Smooth muscle cell (in vitro differentiated cells): ENCODE results near the gene TFDP3. TPM values are rescaled to one million over a fixed set of nuclear protein-coding genes. Genes with fewer than 3 reads are reported as not detected.
A peak's percentile ranks its signal among the peaks of the same experiment; 100 is the strongest.

Source experiments
- DNase-seq: peaks from one replicate; lab custom pipeline; 2025; ENCODE audit not compliant: unreplicated experiment; lab: John Stamatoyannopoulos, UW
- H2AFZ ChIP-seq: fragments of 200-600 bp; sonication (generic); 2 replicates; pipeline ENCODE4 v1.6.0; 2016; ENCODE audit warnings: antibody characterized with exemption, low read depth, mild to moderate bottlenecking
- H3F3A ChIP-seq: fragments of 200-600 bp; sonication (generic); 2 replicates; pipeline ENCODE4 v1.6.0; 2017; ENCODE audit warnings: antibody characterized with exemption, low read depth
- H3K27ac ChIP-seq: fragments of 200-600 bp; sonication (generic); 2 replicates; pipeline ENCODE4 v1.5.1; 2016; ENCODE audit warnings: low read depth, mild to moderate bottlenecking
- H3K27me3 ChIP-seq: fragments of 200-600 bp; sonication (generic); 2 replicates; pipeline ENCODE4 v1.6.1; 2016; ENCODE audit warnings: low read depth, mild to moderate bottlenecking
- H3K36me3 ChIP-seq: fragments of 200-600 bp; sonication (generic); 2 replicates; pipeline ENCODE4 v1.5.1; 2016; ENCODE audit warnings: low read depth
- H3K4me1 ChIP-seq: fragments of 200-600 bp; sonication (generic); 2 replicates; pipeline ENCODE4 v1.5.1; 2016; ENCODE audit warnings: low read depth
- H3K4me2 ChIP-seq: fragments of 200-600 bp; sonication (generic); 2 replicates; pipeline ENCODE4 v1.6.0; 2016; ENCODE audit warnings: mild to moderate bottlenecking
- H3K4me3 ChIP-seq: fragments of 200-600 bp; sonication (generic); 2 replicates; pipeline ENCODE4 v1.5.1; 2016; ENCODE audit warnings: mild to moderate bottlenecking
- H3K79me2 ChIP-seq: fragments of 200-600 bp; sonication (generic); 2 replicates; pipeline ENCODE4 v1.6.0; 2016; ENCODE audit warnings: low read depth, mild to moderate bottlenecking
- H3K9ac ChIP-seq: fragments of 200-600 bp; sonication (generic); 2 replicates; pipeline ENCODE4 v1.6.0; 2016; ENCODE audit warnings: low read depth
- H3K9me3 ChIP-seq: fragments of 200-600 bp; sonication (generic); replicated peaks from 2 replicates; pipeline ENCODE4 v1.5.1; 2016; ENCODE audit warnings: low read depth
- H4K20me1 ChIP-seq: fragments of 200-600 bp; sonication (generic); 2 replicates; pipeline ENCODE4 v1.6.0; 2016; ENCODE audit warnings: low read depth
- WGBS: methylation state at CpG from one replicate; pipeline ENCODE4 v1.1.7; 2016; ENCODE audit warnings: low lambda C conversion rate; 5-methylcytosine and 5-hydroxymethylcytosine counted together
- polyA plus RNA-seq: library from polyadenylated mRNA; unstranded; fragments of >200 nt; fragmentation: Nextera tagmentation; extraction: Ambion mirVana; gene quantifications from 2 replicates; pipeline ENCODE4 v1.2.1, GENCODE V29; 2016
- total RNA-seq: library from RNA; depleted of rRNA; stranded (reverse); fragments of >200 nt; gene quantifications from 2 replicates; pipeline ENCODE4 v1.2.3, GENCODE V29; 2014
- TF ChIP-seq, protein P1 (sequence below): fragments of 200-600 bp; sonication (generic); IDR thresholded peaks from 2 replicates; pipeline ENCODE4 v1.5.1; 2017; ENCODE audit warnings: borderline replicate concordance, mild to moderate bottlenecking, antibody characterized with exemption; ENCODE audit not compliant: insufficient read depth, poor library complexity, severe bottlenecking

The TFDP3 gene, protein sequence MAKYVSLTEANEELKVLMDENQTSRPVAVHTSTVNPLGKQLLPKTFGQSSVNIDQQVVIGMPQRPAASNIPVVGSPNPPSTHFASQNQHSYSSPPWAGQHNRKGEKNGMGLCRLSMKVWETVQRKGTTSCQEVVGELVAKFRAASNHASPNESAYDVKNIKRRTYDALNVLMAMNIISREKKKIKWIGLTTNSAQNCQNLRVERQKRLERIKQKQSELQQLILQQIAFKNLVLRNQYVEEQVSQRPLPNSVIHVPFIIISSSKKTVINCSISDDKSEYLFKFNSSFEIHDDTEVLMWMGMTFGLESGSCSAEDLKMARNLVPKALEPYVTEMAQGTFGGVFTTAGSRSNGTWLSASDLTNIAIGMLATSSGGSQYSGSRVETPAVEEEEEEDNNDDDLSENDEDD
- total RNA-seq (not detected in 2 replicates), polyA plus RNA-seq (not detected in 2 replicates)

DNA sequence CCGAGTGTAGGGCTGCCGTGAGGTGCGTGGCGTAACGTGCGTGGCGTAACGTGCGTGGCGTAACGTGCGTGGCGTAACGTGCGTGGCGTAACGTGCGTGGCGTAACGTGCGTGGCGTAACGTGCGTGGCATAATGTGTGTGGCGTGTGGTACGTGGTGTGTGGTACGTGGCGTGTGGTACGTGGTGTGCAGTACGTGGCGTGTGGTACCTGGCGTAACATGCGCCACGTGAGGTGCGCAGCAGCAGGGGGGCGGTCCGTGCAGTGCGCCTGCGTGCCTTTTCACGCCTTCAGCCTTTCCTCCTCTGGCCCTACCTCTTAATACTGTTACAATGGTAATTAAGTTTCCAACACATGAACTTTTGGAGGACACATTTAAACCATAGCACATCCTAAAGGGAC lies at the start of gene TFDP3:
TSS of gene TFDP3 (minus strand) at position 26 of the 400 bp plus-strand sequence. CDS start 95 bp downstream, outside the sequence.
- no peaks in the 10 kb centered on the region for H3F3A ChIP-seq
- no peaks in the 10 kb centered on the region for H3K9me3 ChIP-seq
- no peak within 1 kb of the TSS for H3K4me3 ChIP-seq
- no peak within 1 kb of the TSS for H3K9ac ChIP-seq
- 95% methylated on average over 40 of the region's 40 CpGs for whole genome bisulfite sequencing
- DNase-seq = no peak
- TF ChIP-seq, protein P1, sequence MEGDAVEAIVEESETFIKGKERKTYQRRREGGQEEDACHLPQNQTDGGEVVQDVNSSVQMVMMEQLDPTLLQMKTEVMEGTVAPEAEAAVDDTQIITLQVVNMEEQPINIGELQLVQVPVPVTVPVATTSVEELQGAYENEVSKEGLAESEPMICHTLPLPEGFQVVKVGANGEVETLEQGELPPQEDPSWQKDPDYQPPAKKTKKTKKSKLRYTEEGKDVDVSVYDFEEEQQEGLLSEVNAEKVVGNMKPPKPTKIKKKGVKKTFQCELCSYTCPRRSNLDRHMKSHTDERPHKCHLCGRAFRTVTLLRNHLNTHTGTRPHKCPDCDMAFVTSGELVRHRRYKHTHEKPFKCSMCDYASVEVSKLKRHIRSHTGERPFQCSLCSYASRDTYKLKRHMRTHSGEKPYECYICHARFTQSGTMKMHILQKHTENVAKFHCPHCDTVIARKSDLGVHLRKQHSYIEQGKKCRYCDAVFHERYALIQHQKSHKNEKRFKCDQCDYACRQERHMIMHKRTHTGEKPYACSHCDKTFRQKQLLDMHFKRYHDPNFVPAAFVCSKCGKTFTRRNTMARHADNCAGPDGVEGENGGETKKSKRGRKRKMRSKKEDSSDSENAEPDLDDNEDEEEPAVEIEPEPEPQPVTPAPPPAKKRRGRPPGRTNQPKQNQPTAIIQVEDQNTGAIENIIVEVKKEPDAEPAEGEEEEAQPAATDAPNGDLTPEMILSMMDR = no peak
- H3K4me1 ChIP-seq = no peaks in the 10 kb centered on the region
- no peaks in the 10 kb centered on the region for H4K20me1 ChIP-seq
- no peak within 1 kb of the TSS for H3K4me2 ChIP-seq
- no peak within 1 kb of the TSS for H3K27ac ChIP-seq
- H3K27me3 ChIP-seq = no peaks in the 10 kb centered on the region
- no peak within 1 kb of the TSS for H2AFZ ChIP-seq
- H3K79me2 ChIP-seq = no peaks in the 10 kb centered on the region
- no peaks in the 10 kb centered on the region for H3K36me3 ChIP-seq

DNA sequence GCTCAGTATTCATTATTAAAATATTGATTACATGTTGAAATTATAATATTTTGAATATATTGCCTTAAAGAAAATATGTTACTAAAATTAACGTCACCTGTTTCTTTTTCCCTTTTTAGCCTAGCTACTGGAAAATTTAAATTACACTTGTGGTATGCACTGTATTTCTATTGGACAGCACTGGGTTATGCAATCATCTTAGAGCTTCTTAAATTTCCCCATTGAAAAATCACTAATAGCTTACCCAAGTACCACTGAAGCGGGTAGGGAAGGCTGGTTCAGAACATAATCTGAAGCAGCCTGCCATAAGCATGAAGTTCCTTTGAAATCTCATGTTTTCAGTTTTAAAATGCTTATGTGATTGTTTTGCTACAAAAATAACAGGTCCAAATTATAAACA lies 49.5 kb upstream of the TFDP3 start:
- 86% methylated on average over 2 of the region's 2 CpGs for WGBS
- TF ChIP-seq, protein P1 = no peak
- no peak overlapping the region for H3K9ac ChIP-seq
- H3K4me1 ChIP-seq = peaks cover 9% of the 10 kb centered on the region
- no peaks in the 10 kb centered on the region for H3K9me3 ChIP-seq
- no peak overlapping the region for H2AFZ ChIP-seq
- DNase-seq = no peak
- no peaks in the 10 kb centered on the region for H3K36me3 ChIP-seq
- H3K4me2 ChIP-seq = no peak overlapping the region
- H3K27me3 ChIP-seq = no peaks in the 10 kb centered on the region
- no peaks in the 10 kb centered on the region for H3K79me2 ChIP-seq
- no peak overlapping the region for H3K27ac ChIP-seq
- no peaks in the 10 kb centered on the region for H4K20me1 ChIP-seq
- H3K4me3 ChIP-seq = no peak overlapping the region
- H3F3A ChIP-seq = no peaks in the 10 kb centered on the region

DNA sequence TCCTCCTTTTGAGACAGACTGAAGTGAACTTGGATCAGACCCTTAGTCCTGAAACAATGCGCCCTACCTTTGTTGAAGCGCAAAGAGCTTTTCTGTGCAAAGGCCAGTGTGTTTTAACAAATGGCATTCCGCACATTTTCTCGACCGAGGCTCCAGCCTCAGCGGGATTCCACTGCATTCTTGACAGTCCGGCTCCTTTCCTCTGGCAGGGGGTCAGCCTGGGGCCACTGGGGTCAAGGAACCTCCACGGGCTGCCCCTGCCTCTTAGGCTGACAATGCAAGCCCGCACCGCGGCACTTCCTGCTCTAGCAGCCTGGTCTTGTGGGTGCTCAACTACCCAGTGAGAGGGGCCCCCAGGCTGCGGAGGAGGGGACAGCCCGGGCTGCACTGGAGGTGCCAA lies 47.2 kb upstream of the TFDP3 start:
- no peak overlapping the region for H3K9ac ChIP-seq
- no peaks in the 10 kb centered on the region for H4K20me1 ChIP-seq
- H3K27me3 ChIP-seq = no peaks in the 10 kb centered on the region
- TF ChIP-seq, protein P1 = no peak
- peaks cover 9% of the 10 kb centered on the region for H3K4me1 ChIP-seq
- no peak overlapping the region for H3K27ac ChIP-seq
- peak overlapping the region; percentile 69 for H3K4me2 ChIP-seq
- H2AFZ ChIP-seq = no peak overlapping the region
- 42% methylated on average over 13 of the region's 13 CpGs for WGBS
- no peaks in the 10 kb centered on the region for H3F3A ChIP-seq
- H3K36me3 ChIP-seq = no peaks in the 10 kb centered on the region
- H3K9me3 ChIP-seq = no peaks in the 10 kb centered on the region
- DNase-seq = no peak
- H3K79me2 ChIP-seq = no peaks in the 10 kb centered on the region
- peak overlapping the region; percentile 18 for H3K4me3 ChIP-seq

DNA sequence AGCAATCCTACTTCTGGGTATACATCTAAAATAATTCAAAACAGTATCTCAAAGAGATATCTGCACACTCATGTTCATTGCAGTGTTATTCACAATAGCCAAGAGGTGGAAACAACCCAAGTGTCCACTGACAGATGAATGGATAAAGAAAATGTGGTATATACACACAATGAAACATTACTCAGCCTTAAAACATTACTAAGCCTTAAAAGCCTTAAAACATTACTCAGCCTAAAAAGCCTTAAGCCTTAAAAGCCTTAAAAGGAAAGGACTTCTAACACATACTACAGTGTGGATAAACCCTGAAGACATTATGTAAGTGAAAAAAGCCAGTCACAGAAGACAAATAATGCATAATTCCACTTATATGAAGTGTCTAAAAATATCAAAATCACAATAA lies 40.3 kb upstream of the TFDP3 start:
- no peaks in the 10 kb centered on the region for H3K27me3 ChIP-seq
- H3K9me3 ChIP-seq = no peaks in the 10 kb centered on the region
- no peaks in the 10 kb centered on the region for H4K20me1 ChIP-seq
- H3K4me1 ChIP-seq = peaks cover 5% of the 10 kb centered on the region
- TF ChIP-seq, protein P1 = no peak
- peak overlapping the region; percentile 53 for H3K4me2 ChIP-seq
- no peaks in the 10 kb centered on the region for H3F3A ChIP-seq
- no peaks in the 10 kb centered on the region for H3K36me3 ChIP-seq
- no peak overlapping the region for H3K9ac ChIP-seq
- no peak for DNase-seq
- no peak overlapping the region for H3K4me3 ChIP-seq
- H3K27ac ChIP-seq = no peak overlapping the region
- no peaks in the 10 kb centered on the region for H3K79me2 ChIP-seq
- H2AFZ ChIP-seq = no peak overlapping the region
